ENCODE results near the gene KRT6A. TPM values are rescaled to one million over a fixed set of nuclear protein-coding genes. Genes with fewer than 3 reads are reported as not detected.
A peak's percentile ranks its signal among the peaks of the same experiment; 100 is the strongest.

Gene KRT6A
- polyA plus RNA-seq, 3 donors = not detected

DNA sequence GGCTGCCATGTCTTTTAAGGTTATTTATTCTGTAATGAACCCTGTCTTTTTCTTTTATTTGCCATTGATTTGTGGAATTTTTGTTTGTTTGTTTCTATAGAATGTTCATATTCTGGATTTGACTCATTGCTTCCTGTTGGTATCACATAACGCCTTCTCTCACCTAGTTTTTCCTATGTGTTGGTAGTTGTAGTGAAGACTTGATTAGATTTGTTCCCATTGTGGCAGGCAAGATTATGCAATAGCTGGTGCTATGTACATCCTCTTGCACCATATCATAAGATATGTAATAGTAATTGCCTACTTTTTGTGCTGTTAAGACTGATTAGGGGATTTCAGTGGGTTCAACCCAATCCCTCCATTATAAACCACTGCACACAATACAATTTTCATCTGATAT is 37.2 kb downstream of the KRT6A start:
- no peak for TF ChIP-seq CTCF (IDR thresholded peaks at IDR 0.05)
- H3K4me1 ChIP-seq (ENCODE audit: control insufficient read depth in 1 of 2, insufficient read depth in 2 of 2, low read length in 2 of 2) = no peaks in the 10 kb centered on the region
- H3K27me3 Mint-ChIP-seq (ENCODE audit: low read depth in 3 of 3) = peaks cover 1 to 18% (median 11%) of the 10 kb centered on the region in 3 donors
- peak in 1 of 3 donors; percentile 2 for DNase-seq
- intact Hi-C loops (cut with micrococcal nuclease) = no loop called here
- peaks cover 0 to 3% (median 0%) of the 10 kb centered on the region in 7 donors for H3K9me3 Mint-ChIP-seq
- no peak overlapping the region for H3K27ac Mint-ChIP-seq
- H3K36me3 ChIP-seq (replicated peaks in 1 of 2; ENCODE audit: control insufficient read depth in 1 of 2, insufficient read depth in 2 of 2, low read length in 2 of 2) = no peaks in the 10 kb centered on the region
- no peak overlapping the region for H3K9ac ChIP-seq (ENCODE audit: insufficient read depth, low read length, poor library complexity, severe bottlenecking)
- no peaks in the 10 kb centered on the region for H4K20me1 ChIP-seq (ENCODE audit: insufficient read depth, low read length)
- WGBS (ENCODE audit: insufficient coverage) = no CpG with 5 or more reads among the region's 1 CpG
- no peak overlapping the region for H3K4me2 ChIP-seq (replicated peaks; ENCODE audit: extremely low read depth, low read length, poor library complexity, severe bottlenecking)
- H3K9me3 ChIP-seq (replicated peaks in 1 of 2; ENCODE audit: control insufficient read depth in 1 of 2, insufficient read depth in 1 of 2, low read length in 2 of 2) = no peaks in the 10 kb centered on the region
- no peak overlapping the region for H3K27ac ChIP-seq (ENCODE audit: low read depth in 1 of 2, low read length in 2 of 2)
- H2AFZ ChIP-seq (ENCODE audit: insufficient read depth, low read depth, low read length, poor library complexity, severe bottlenecking) = no peak overlapping the region
- no peak overlapping the region for H3K4me3 Mint-ChIP-seq
- peaks cover 0 to 2% of the 10 kb centered on the region in 2 donors for H3K27me3 ChIP-seq (ENCODE audit: control insufficient read depth in 2 of 2, insufficient read depth in 2 of 2, low read length in 2 of 2)
- no peaks in the 10 kb centered on the region for H3K36me3 Mint-ChIP-seq
- no peak overlapping the region for H3K4me3 ChIP-seq (replicated peaks in 1 of 3; ENCODE audit: low read depth in 2 of 3, low read length in 3 of 3)
- no peaks in the 10 kb centered on the region for H3K4me1 Mint-ChIP-seq
- H3K79me2 ChIP-seq (ENCODE audit: insufficient read depth, low read length) = no peaks in the 10 kb centered on the region

GRCh38 chr12:52454411-52455201 is 38.5 kb downstream of the KRT6A start:
- Histone ChIP-seq H3K9ac (ENCODE audit: insufficient read depth, low read length, poor library complexity, severe bottlenecking) (no peak overlapping the region), H3K36me3 (replicated peaks in 1 of 2; ENCODE audit: control insufficient read depth in 1 of 2, insufficient read depth in 2 of 2, low read length in 2 of 2) (no peaks in the 10 kb centered on the region), H4K20me1 (ENCODE audit: insufficient read depth, low read length) (no peaks in the 10 kb centered on the region), H3K9me3 (replicated peaks in 1 of 2; ENCODE audit: control insufficient read depth in 1 of 2, insufficient read depth in 1 of 2, low read length in 2 of 2) (no peaks in the 10 kb centered on the region), H3K27ac (ENCODE audit: low read depth in 1 of 2, low read length in 2 of 2) (no peak overlapping the region), H3K4me1 (ENCODE audit: control insufficient read depth in 1 of 2, insufficient read depth in 2 of 2, low read length in 2 of 2) (no peaks in the 10 kb centered on the region), H3K4me2 (replicated peaks; ENCODE audit: extremely low read depth, low read length, poor library complexity, severe bottlenecking) (no peak overlapping the region), H2AFZ (ENCODE audit: insufficient read depth, low read depth, low read length, poor library complexity, severe bottlenecking) (no peak overlapping the region), H3K79me2 (ENCODE audit: insufficient read depth, low read length) (no peaks in the 10 kb centered on the region), H3K27me3 (ENCODE audit: control insufficient read depth in 2 of 2, insufficient read depth in 2 of 2, low read length in 2 of 2) (no peaks in the 10 kb centered on the region), H3K4me3 (replicated peaks in 1 of 3; ENCODE audit: low read depth in 2 of 3, low read length in 3 of 3) (no peak overlapping the region)
- Mint-ChIP-seq H3K4me1 (no peaks in the 10 kb centered on the region), H3K9me3 (peaks cover 0 to 2% (median 0%) of the 10 kb centered on the region in 7 donors), H3K27me3 (ENCODE audit: low read depth in 3 of 3) (peaks cover 3 to 15% (median 13%) of the 10 kb centered on the region in 3 donors), H3K4me3 (no peak overlapping the region), H3K36me3 (no peaks in the 10 kb centered on the region), H3K27ac (no peak overlapping the region)
- no peak for TF ChIP-seq CTCF (IDR thresholded peaks at IDR 0.05)
- WGBS (ENCODE audit: insufficient coverage) = no CpG with 5 or more reads among the region's 3 CpGs
- DNase-seq = no peak
- intact Hi-C loops (cut with micrococcal nuclease) = no loop called here
